DND-41 (cell line): ENCODE measurements around the gene GZMM.

Experiments used
- ATAC-seq: fragments of 200-7000 bp; cut with Tn5 transposase; 3 replicates; pipeline ENCODE4 v1.9.1; 2021; ENCODE audit warnings: low read depth; ENCODE audit not compliant: insufficient read depth
- DNase-seq: peaks from one replicate; pipeline ENCODE4 v3.0.0-alpha.2; 2020
- H2AFZ ChIP-seq: 2 replicates; pipeline ENCODE4 v1.6.0; 2012; ENCODE audit warnings: low read depth, low read length
- H3K27ac ChIP-seq: 2 replicates; pipeline ENCODE4 v1.5.1; 2012; ENCODE audit warnings: low read length, inconsistent platforms
- H3K27me3 ChIP-seq: fragments of 200-600 bp; sonication (generic); 2 replicates; pipeline ENCODE4 v1.6.0; 2012; ENCODE audit warnings: low read length, mild to moderate bottlenecking, inconsistent platforms; ENCODE audit not compliant: insufficient read depth, poor library complexity
- H3K36me3 ChIP-seq: 2 replicates; pipeline ENCODE4 v1.5.1; 2012; ENCODE audit warnings: low read length, inconsistent platforms; ENCODE audit not compliant: insufficient read depth
- H3K4me1 ChIP-seq: 2 replicates; pipeline ENCODE4 v1.5.1; 2012; ENCODE audit warnings: mild to moderate bottlenecking, low read length; ENCODE audit not compliant: insufficient read depth
- H3K4me2 ChIP-seq: 2 replicates; pipeline ENCODE4 v1.6.0; 2012; ENCODE audit warnings: mild to moderate bottlenecking, moderate library complexity, low read length, inconsistent platforms; ENCODE audit not compliant: insufficient read depth
- H3K4me3 ChIP-seq, 2 experiments: fragments of 200-600 bp in 1 of 2; shearing (Covaris generic) in 1 of 2; 2 replicates each; pipeline ENCODE4 v1.5.1; 2012 to 2016; ENCODE audit warnings: inconsistent platforms in 2 of 2, low read length in 2 of 2, mild to moderate bottlenecking in 2 of 2, low read depth in 1 of 2, moderate library complexity in 1 of 2
- H3K79me2 ChIP-seq: 2 replicates; pipeline ENCODE4 v1.6.0; 2012; ENCODE audit warnings: low read length, inconsistent platforms; ENCODE audit not compliant: insufficient read depth
- H3K9ac ChIP-seq: 2 replicates; pipeline ENCODE4 v1.6.0; 2012; ENCODE audit warnings: low read depth, mild to moderate bottlenecking, inconsistent platforms, low read length, moderate library complexity
- H3K9me3 ChIP-seq: 2 replicates; pipeline ENCODE4 v1.5.1; 2012; ENCODE audit warnings: low read length, moderate library complexity, mild to moderate bottlenecking, inconsistent platforms; ENCODE audit not compliant: insufficient read depth, severe bottlenecking
- H4K20me1 ChIP-seq: 2 replicates; pipeline ENCODE4 v1.6.0; 2012; ENCODE audit warnings: low read length; ENCODE audit not compliant: insufficient read depth
- EZH2 ChIP-seq: IDR thresholded peaks from 3 replicates; pipeline ENCODE4 v1.6.1; 2012; ENCODE audit warnings: borderline replicate concordance, low read depth, mild to moderate bottlenecking, moderate library complexity, low read length, inconsistent platforms; ENCODE audit not compliant: severe bottlenecking
- TF ChIP-seq, protein P1 (sequence below): IDR thresholded peaks from 2 replicates; pipeline ENCODE4 v1.5.1; 2012; ENCODE audit warnings: borderline replicate concordance, low read length, moderate library complexity, mild to moderate bottlenecking; ENCODE audit not compliant: poor library complexity, severe bottlenecking; ENCODE audit errors: extremely low read depth

Gene GZMM

DNA sequence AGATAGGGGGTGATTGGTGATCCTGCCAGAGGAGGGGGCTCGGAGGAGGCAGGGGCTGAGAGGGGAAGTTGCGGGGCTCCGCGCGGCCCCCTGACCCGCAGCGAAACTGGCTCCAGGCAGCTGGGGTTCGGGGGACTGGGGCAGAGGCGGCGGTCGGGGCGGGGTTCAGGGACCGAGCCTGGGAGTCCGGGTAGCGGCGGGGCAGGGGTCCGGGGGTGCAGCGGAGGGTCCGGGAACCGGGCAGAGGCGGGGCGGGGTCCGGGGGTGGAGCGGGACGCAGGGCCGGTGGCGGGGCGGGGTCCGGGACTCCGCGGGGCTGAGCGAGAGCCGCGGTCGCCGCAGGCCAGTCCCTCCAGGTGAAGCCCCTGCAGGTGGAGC, 46.4 kb upstream of the GZMM start:
- no peak overlapping the region for H3K27ac ChIP-seq
- H3K4me1 ChIP-seq: no peaks in the 10 kb centered on the region
- no peaks in the 10 kb centered on the region for H3K79me2 ChIP-seq

GRCh38 chr19:497869-498510, 45.9 kb upstream of the GZMM start:
- no peak overlapping the region for H3K4me3 ChIP-seq
- no peak overlapping the region for H2AFZ ChIP-seq
- H3K4me1 ChIP-seq: no peaks in the 10 kb centered on the region
- no peaks in the 10 kb centered on the region for H3K27me3 ChIP-seq
- H3K79me2 ChIP-seq: no peaks in the 10 kb centered on the region
- H3K9me3 ChIP-seq: no peaks in the 10 kb centered on the region
- H4K20me1 ChIP-seq: no peaks in the 10 kb centered on the region
- DNase-seq (no peak), ATAC-seq (no peak)
- H3K36me3 ChIP-seq: no peaks in the 10 kb centered on the region
- no peak for TF ChIP-seq EZH2
- TF ChIP-seq, protein P1, sequence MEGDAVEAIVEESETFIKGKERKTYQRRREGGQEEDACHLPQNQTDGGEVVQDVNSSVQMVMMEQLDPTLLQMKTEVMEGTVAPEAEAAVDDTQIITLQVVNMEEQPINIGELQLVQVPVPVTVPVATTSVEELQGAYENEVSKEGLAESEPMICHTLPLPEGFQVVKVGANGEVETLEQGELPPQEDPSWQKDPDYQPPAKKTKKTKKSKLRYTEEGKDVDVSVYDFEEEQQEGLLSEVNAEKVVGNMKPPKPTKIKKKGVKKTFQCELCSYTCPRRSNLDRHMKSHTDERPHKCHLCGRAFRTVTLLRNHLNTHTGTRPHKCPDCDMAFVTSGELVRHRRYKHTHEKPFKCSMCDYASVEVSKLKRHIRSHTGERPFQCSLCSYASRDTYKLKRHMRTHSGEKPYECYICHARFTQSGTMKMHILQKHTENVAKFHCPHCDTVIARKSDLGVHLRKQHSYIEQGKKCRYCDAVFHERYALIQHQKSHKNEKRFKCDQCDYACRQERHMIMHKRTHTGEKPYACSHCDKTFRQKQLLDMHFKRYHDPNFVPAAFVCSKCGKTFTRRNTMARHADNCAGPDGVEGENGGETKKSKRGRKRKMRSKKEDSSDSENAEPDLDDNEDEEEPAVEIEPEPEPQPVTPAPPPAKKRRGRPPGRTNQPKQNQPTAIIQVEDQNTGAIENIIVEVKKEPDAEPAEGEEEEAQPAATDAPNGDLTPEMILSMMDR: no peak
- no peak overlapping the region for H3K9ac ChIP-seq
- H3K4me2 ChIP-seq: no peak overlapping the region
- no peak overlapping the region for H3K27ac ChIP-seq

More for the DNA sequence above, 46.4 kb upstream of the GZMM start:
- Histone ChIP-seq H3K4me2 (no peak overlapping the region), H3K36me3 (no peaks in the 10 kb centered on the region), H4K20me1 (no peaks in the 10 kb centered on the region), H3K27me3 (no peaks in the 10 kb centered on the region), H3K9ac (no peak overlapping the region), H3K9me3 (no peaks in the 10 kb centered on the region), H2AFZ (no peak overlapping the region), H3K4me3 (no peak overlapping the region)
- TF ChIP-seq, protein P1: no peak
- no peak for TF ChIP-seq EZH2
- DNase-seq (no peak), ATAC-seq (no peak)

DNA sequence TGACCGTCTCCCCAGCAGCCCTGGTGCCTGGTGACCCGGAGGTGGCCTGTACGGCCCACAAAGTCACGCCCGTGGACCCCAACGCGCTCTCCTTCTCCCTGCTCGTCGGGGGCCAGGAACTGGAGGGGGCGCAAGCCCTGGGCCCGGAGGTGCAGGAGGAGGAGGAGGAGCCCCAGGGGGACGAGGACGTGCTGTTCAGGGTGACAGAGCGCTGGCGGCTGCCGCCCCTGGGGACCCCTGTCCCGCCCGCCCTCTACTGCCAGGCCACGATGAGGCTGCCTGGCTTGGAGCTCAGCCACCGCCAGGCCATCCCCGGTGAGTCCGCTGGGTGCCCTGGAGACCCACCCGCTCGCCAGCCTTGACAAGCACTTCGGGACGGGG, 45.4 kb upstream of the GZMM start:
- Histone ChIP-seq H3K36me3 (no peaks in the 10 kb centered on the region), H2AFZ (no peak overlapping the region), H3K9ac (no peak overlapping the region), H3K4me1 (no peaks in the 10 kb centered on the region), H4K20me1 (no peaks in the 10 kb centered on the region), H3K27ac (no peak overlapping the region), H3K4me3 (no peak overlapping the region), H3K9me3 (no peaks in the 10 kb centered on the region), H3K4me2 (no peak overlapping the region), H3K27me3 (no peaks in the 10 kb centered on the region), H3K79me2 (no peaks in the 10 kb centered on the region)
- TF ChIP-seq, protein P1: no peak
- TF ChIP-seq EZH2: no peak
- ATAC-seq (0 out of 3 replicates have a peak, but pooled peaks have one; percentile 33), DNase-seq (no peak)
